ENCODE results near the gene PARP9.

The PARP9 gene

GRCh38 chr3:122523317-122523716, 40.8 kb downstream of the PARP9 start:
- TF ChIP-seq CTCF (IDR thresholded peaks at IDR 0.05; ENCODE audit: insufficient read depth, low read length, poor library complexity, severe bottlenecking) = no peak
- no peak for TF ChIP-seq EZH2phosphoT487 (conservative IDR thresholded peaks at IDR 0.05; ENCODE audit: low read length)
- Histone ChIP-seq H3K9me3 (ENCODE audit: insufficient read depth, low read length) (no peaks in the 10 kb centered on the region), H3K27ac (ENCODE audit: low read depth, low read length) (no peak overlapping the region), H3F3A (ENCODE audit: insufficient read depth) (no peaks in the 10 kb centered on the region), H3K36me3 (ENCODE audit: low read length) (no peaks in the 10 kb centered on the region), H3K9me2 (replicated peaks; ENCODE audit: insufficient read depth, low read length) (no peaks in the 10 kb centered on the region), H3K79me2 (ENCODE audit: insufficient read depth, low read length) (no peaks in the 10 kb centered on the region), H4K20me1 (ENCODE audit: low read depth, low read length) (no peaks in the 10 kb centered on the region), H3K4me2 (ENCODE audit: low read depth, low read length, poor library complexity, severe bottlenecking) (no peak overlapping the region), H3K4me3 (ENCODE audit: insufficient read depth, low read length, poor library complexity, severe bottlenecking) (no peak overlapping the region), H3K27me3 (ENCODE audit: low read length) (no peaks in the 10 kb centered on the region), H2AFZ (ENCODE audit: low read depth, low read length, severe bottlenecking) (no peak overlapping the region), H3K9ac (ENCODE audit: low read length) (no peak overlapping the region)

- Histone ChIP-seq H3K36me3 (ENCODE audit: low read length) (no peaks in the 10 kb centered on the region), H3K79me2 (ENCODE audit: insufficient read depth, low read length) (no peaks in the 10 kb centered on the region), H3K27ac (ENCODE audit: low read depth, low read length) (no peak overlapping the region), H3F3A (ENCODE audit: insufficient read depth) (no peaks in the 10 kb centered on the region), H3K9me3 (ENCODE audit: insufficient read depth, low read length) (no peaks in the 10 kb centered on the region), H3K27me3 (ENCODE audit: low read length) (no peaks in the 10 kb centered on the region), H3K9ac (ENCODE audit: low read length) (no peak overlapping the region), H3K4me3 (ENCODE audit: insufficient read depth, low read length, poor library complexity, severe bottlenecking) (no peak overlapping the region), H4K20me1 (ENCODE audit: low read depth, low read length) (no peaks in the 10 kb centered on the region), H3K4me2 (ENCODE audit: low read depth, low read length, poor library complexity, severe bottlenecking) (no peak overlapping the region), H3K9me2 (replicated peaks; ENCODE audit: insufficient read depth, low read length) (no peaks in the 10 kb centered on the region), H2AFZ (ENCODE audit: low read depth, low read length, severe bottlenecking) (no peak overlapping the region)
- TF ChIP-seq CTCF (IDR thresholded peaks at IDR 0.05; ENCODE audit: insufficient read depth, low read length, poor library complexity, severe bottlenecking) (no peak), EZH2phosphoT487 (conservative IDR thresholded peaks at IDR 0.05; ENCODE audit: low read length) (no peak)
Measured at GRCh38 chr3:122520861-122521260, 43.2 kb downstream of the PARP9 start.

GRCh38 chr3:122519693-122520092, 44.4 kb downstream of the PARP9 start:
- H3K27me3 ChIP-seq (ENCODE audit: low read length) = no peaks in the 10 kb centered on the region
- no peak overlapping the region for H3K27ac ChIP-seq (ENCODE audit: low read depth, low read length)
- no peaks in the 10 kb centered on the region for H4K20me1 ChIP-seq (ENCODE audit: low read depth, low read length)
- H3K9me3 ChIP-seq (ENCODE audit: insufficient read depth, low read length) = no peaks in the 10 kb centered on the region
- H3F3A ChIP-seq (ENCODE audit: insufficient read depth) = no peaks in the 10 kb centered on the region
- H3K9ac ChIP-seq (ENCODE audit: low read length) = no peak overlapping the region
- no peaks in the 10 kb centered on the region for H3K36me3 ChIP-seq (ENCODE audit: low read length)
- no peak for TF ChIP-seq EZH2phosphoT487 (conservative IDR thresholded peaks at IDR 0.05; ENCODE audit: low read length)
- no peak for TF ChIP-seq CTCF (IDR thresholded peaks at IDR 0.05; ENCODE audit: insufficient read depth, low read length, poor library complexity, severe bottlenecking)
- no peak overlapping the region for H3K4me2 ChIP-seq (ENCODE audit: low read depth, low read length, poor library complexity, severe bottlenecking)
- no peak overlapping the region for H2AFZ ChIP-seq (ENCODE audit: low read depth, low read length, severe bottlenecking)
- H3K4me3 ChIP-seq (ENCODE audit: insufficient read depth, low read length, poor library complexity, severe bottlenecking) = no peak overlapping the region
- H3K9me2 ChIP-seq (replicated peaks; ENCODE audit: insufficient read depth, low read length) = no peaks in the 10 kb centered on the region
- H3K79me2 ChIP-seq (ENCODE audit: insufficient read depth, low read length) = no peaks in the 10 kb centered on the region
